ENCODE data around the gene SUPT6H.

The SUPT6H gene

GRCh38 chr17:28700278-28700677, 38.3 kb downstream of the SUPT6H start:
- in situ Hi-C loops (cut with MboI; ENCODE audit: low sequenced_read_pairs): no loop called here

- in situ Hi-C loops (cut with MboI; ENCODE audit: low sequenced_read_pairs): no loop called here
Measured at GRCh38 chr17:28700830-28701492, 39.0 kb downstream of the SUPT6H start.

GRCh38 chr17:28702026-28702751, 40.2 kb downstream of the SUPT6H start:
- in situ Hi-C loops (cut with MboI; ENCODE audit: low sequenced_read_pairs): no loop called here

GRCh38 chr17:28702752-28703150, 40.7 kb downstream of the SUPT6H start:
- in situ Hi-C loops (cut with MboI; ENCODE audit: low sequenced_read_pairs): no loop called here

GRCh38 chr17:28703552-28704218, 41.7 kb downstream of the SUPT6H start:
- in situ Hi-C loops (cut with MboI; ENCODE audit: low sequenced_read_pairs): no loop called here

DNA sequence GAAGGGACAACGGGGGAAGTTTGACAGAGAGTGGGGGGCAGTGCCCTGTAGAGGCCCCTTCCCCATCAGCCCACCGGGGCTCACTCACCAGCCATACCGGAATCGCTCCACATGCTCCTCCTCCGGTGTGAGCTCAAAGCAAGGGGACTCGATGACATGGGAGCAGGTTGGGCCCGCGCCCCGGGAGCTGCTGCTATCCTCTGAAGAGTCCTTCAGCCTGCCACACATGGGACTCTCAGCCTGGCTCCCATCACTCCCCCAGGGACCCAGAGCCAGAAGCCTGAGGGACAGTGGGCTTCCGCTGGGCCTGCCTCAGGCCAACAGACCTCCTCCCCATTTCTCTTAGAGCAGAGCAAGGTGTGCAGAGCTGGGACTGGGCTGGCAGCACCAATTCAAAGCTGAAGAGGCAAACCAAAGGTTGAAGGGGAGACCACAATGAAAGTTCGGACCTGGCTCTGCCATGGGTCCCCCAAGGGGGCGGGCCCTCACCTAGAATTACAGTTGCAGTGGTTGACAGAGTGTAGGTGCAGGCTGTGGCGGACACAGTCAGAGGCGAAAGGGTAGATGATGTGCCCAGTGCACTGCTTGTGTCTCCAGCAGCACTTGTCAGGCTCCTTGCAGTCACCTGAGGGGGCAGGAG, 42.3 kb downstream of the SUPT6H start:
- in situ Hi-C loops (cut with MboI; ENCODE audit: low sequenced_read_pairs): no loop called here

DNA sequence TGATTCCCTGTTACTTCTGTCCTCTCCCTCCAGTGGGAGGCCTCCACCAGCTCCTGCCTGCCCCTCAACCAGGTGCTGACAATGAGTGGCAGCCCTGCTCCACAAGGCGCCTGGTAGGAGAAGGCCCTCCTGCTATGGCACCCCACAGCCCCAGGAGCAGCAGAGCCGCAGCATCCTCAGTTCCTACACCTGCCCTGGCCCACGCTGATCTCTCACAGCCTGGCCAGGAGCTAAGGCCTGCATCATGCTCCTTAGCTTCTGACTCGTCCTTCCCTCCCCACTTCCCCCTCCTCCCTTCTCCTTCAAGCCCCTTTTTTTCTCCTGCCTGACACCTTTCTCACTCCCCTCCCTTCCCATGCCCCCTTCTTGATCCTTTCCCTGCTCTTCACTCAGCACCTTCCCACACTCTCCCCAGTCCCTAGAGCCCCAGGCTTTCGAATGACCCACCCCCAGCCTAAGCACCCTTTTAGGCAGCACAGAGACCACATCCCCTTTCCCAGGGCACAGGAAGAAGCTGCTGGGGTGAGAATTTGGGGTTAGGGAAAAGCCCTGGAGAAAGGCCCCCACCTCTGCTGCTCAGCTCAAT, 43.2 kb downstream of the SUPT6H start:
- in situ Hi-C loops (cut with MboI; ENCODE audit: low sequenced_read_pairs): no loop called here

- in situ Hi-C loops (cut with MboI; ENCODE audit: low sequenced_read_pairs): no loop called here
Measured at GRCh38 chr17:28705728-28706334, 43.8 kb downstream of the SUPT6H start.

DNA sequence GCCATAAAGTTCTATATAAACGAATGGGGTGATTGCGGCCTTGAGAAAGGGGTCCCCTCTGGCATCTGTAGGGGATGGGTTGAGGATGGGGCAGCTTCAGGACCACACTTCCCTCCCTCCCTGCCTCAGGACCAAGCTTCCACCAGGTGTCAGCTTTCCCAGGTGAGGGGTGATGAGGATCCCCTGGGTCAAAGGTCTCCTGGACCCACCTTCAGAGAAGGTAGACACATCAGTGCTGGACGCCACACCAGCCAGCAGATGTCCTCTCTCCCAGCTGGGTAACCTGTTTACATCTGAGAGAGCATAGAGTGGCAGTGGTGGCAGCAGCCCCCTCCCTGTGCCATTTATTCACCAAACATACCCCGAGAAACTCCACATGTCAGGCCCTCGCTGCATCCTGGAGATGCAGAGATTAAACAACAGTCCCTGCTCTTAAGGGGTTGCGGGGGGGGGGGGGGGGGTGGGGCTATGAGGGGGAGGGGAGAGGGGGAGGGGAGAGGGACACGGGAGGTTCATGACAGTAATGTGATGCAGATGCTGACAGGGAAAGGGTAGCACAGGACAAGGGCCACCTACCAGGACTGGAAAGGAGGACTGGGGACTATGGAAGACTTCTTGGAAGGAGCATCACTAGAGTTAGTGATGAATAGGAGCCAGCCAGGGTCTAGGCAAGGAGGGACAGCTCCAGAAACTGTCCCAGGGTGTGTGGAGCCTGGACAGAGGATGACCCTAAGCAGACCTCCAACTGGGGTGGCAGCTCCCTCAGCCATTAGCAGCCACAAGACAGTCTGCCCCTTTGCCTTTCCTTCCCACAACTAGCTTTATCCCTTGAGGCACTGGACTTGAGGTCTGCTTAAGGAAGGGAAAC, 44.7 kb downstream of the SUPT6H start:
- in situ Hi-C loops (cut with MboI; ENCODE audit: low sequenced_read_pairs): no loop called here

GRCh38 chr17:28707339-28707720, 45.3 kb downstream of the SUPT6H start:
- in situ Hi-C loops (cut with MboI; ENCODE audit: low sequenced_read_pairs): no loop called here

GRCh38 chr17:28710861-28711722, 49.1 kb downstream of the SUPT6H start:
- in situ Hi-C loops (cut with MboI; ENCODE audit: low sequenced_read_pairs): no loop called here

DNA sequence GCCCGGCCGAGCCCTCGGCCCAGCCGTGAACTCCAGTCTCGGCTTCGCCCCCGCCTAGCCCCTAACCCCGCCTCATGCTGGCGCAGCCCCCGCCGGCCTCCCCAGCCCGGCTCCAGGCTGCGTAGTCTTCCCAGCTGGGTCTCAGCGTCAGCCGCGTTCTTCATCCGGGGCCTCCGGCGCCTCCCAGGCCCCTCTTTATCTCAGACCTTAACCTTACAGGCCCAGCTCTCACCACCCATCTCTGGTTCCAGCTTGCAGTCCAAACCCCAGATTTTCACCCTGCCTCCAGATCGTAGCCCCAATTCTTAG, 49.7 kb downstream of the SUPT6H start, which contains the start of gene PROCA1:
TSS of gene PROCA1 (minus strand) at position 166 of the 309 bp plus-strand sequence. CDS start 228 bp downstream, outside the sequence.
- in situ Hi-C loops (cut with MboI; ENCODE audit: low sequenced_read_pairs): no loop called here

GRCh38 chr17:28712032-28712704, 50.2 kb downstream of the SUPT6H start:
- in situ Hi-C loops (cut with MboI; ENCODE audit: low sequenced_read_pairs): no loop called here

DNA sequence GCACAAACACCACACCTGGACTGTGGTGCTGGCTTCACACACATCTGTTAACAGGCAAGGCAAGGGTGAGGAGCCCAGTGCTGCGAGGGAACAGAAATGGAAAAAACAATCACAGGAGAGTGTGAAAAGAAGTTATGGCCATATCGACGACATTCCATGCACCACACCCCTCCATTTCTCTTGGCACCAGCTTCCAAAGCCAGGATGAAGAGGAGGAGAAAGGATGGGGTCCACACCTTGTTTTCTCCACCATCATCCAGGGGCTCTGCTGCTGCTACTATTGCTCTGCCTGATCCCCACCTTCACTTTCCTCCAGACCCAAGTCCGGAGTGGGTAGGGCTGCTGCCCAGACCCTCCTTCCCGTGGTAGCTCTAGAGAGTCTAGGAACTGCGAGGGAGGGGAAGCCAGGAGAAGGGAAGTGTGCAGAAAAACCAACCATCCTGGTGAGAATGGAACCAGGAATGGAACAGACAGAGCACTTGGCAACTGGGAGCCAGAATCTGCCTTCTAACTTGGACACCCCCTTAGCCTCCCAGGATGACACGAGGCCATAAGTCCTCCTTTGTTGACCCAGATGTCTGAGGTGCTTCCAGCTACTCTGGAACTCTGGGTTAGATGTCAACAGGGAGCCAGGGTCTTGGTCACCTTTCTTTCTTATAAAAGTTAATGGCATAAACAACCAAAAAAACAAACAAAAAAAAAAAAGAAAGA, 50.9 kb downstream of the SUPT6H start:
- in situ Hi-C loops (cut with MboI; ENCODE audit: low sequenced_read_pairs): no loop called here

GRCh38 chr17:28714281-28714680, 52.3 kb downstream of the SUPT6H start:
- in situ Hi-C loops (cut with MboI; ENCODE audit: low sequenced_read_pairs): no loop called here

GRCh38 chr17:28715217-28715616, 53.2 kb downstream of the SUPT6H start:
- in situ Hi-C loops (cut with MboI; ENCODE audit: low sequenced_read_pairs): no loop called here

DNA sequence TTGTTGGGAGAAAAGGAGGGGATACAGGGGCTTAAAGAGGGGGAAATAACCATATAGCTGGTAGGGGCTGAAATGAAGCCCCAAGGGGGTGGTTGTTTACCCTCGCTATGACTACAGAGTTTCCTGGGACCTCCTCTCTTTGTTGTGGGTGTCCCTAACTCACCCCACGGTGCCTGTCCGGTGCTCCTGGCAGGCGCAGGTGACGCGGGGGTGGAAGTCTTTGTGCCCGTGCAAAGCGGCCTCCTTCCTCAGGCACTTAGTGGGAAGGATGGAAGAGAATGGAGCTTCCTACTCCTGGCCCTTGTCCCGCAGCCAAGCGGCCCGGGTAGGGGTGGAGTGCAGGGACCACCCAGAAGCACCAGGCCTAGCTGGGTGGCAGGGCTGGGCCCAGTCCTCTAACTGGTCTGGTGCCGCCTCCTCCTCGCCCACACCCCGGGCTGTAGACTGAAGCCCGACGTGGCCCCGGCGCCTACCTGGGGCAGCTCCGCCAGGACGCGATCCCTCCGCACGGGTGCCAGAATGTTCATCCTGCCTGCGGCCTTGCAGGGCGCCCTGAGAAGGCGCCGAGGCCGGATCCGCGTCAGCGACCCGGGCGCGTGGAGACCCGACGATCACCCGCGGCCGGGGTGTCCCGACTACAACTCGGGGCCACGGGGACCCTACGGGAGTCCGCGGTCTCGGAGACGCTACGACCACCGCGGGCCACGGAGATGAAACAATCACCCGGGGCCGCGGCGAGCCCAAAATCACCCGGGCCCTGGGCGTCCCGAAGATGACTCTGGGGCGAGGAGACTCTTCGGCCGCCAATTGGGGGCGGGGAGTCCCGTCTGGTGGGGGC, 55.0 kb downstream of the SUPT6H start:
- in situ Hi-C loops (cut with MboI; ENCODE audit: low sequenced_read_pairs): no loop called here

All from HL-60/S4 (cell line).